Epithelial cell of proximal tubule (primary cell): Measurements from ENCODE around the gene ULBP1. TPM values are rescaled to one million over a fixed set of nuclear protein-coding genes. Genes with fewer than 3 reads are reported as not detected.
"Not testable (repeated sequence)": the region's sequence is repeated elsewhere in the genome, so short reads cannot be mapped to it uniquely, and the experiment has no call there.

Experiments
- DNase-seq: peaks from one replicate; pipeline ENCODE4 v3.0.0-alpha.2; 2011; ENCODE audit warnings: low read depth
- H3K4me3 ChIP-seq: 2 replicates; pipeline ENCODE4 v1.5.1; 2011; ENCODE audit warnings: low read depth, mild to moderate bottlenecking, low read length
- total RNA-seq: library from RNA; depleted of rRNA; stranded (reverse); fragments of >200 nt; gene quantifications from 2 replicates; pipeline ENCODE4 v1.2.3, GENCODE V29; 2015
- TF ChIP-seq, protein P1 (sequence below): conservative IDR thresholded peaks from 2 replicates; pipeline ENCODE4 v1.5.1; 2012; ENCODE audit warnings: low read depth, mild to moderate bottlenecking, low read length

ULBP1 gene
- total RNA-seq, 1 donor from 2014 or later = 0.23 TPM

GRCh38 chr6:149921361-149921760 is 42.4 kb upstream of the ULBP1 start:
- no peak overlapping the region for H3K4me3 ChIP-seq
- no peak for DNase-seq
- TF ChIP-seq, protein P1, sequence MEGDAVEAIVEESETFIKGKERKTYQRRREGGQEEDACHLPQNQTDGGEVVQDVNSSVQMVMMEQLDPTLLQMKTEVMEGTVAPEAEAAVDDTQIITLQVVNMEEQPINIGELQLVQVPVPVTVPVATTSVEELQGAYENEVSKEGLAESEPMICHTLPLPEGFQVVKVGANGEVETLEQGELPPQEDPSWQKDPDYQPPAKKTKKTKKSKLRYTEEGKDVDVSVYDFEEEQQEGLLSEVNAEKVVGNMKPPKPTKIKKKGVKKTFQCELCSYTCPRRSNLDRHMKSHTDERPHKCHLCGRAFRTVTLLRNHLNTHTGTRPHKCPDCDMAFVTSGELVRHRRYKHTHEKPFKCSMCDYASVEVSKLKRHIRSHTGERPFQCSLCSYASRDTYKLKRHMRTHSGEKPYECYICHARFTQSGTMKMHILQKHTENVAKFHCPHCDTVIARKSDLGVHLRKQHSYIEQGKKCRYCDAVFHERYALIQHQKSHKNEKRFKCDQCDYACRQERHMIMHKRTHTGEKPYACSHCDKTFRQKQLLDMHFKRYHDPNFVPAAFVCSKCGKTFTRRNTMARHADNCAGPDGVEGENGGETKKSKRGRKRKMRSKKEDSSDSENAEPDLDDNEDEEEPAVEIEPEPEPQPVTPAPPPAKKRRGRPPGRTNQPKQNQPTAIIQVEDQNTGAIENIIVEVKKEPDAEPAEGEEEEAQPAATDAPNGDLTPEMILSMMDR = no peak

- not testable (repeated sequence) for H3K4me3 ChIP-seq, DNase-seq
Measured at GRCh38 chr6:149922091-149922490, 41.7 kb upstream of the ULBP1 start.

DNA sequence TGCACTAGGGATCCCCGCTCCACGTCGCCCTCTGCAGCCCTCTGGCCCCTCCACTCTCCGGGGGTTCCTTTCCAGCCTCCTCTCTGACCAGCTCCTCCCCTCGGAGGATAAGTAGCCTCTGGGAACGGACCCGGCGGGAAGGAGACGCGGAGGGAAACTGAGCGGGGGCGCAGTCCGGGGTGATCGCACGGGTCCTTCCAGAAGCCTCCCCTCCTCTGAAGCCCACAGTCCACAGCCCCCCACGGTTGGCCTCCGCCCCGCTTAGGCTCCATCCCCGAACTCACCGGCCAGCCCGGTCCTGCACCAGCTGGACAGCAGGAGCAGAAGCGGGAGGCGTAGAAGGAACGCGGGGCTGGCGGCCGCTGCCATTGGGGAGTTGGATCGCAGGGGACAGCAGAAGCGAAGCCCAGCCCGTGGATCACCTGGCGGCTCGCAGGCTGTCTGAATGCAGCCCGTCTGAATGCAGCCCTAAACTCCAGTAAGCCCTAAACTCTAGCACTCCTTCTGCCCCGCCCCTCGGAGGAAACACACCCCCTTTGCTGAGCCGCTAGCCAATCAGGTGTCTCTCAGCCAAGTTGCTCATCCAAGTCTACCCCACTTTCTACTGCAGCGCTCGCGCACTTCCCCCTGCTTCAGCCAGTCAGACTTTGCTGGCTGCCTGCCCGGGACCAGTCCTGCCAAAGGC is 41.0 kb upstream of the ULBP1 start, which contains the start of gene RAET1G:
TSS of gene RAET1G (minus strand) at position 480 of the 685 bp plus-strand sequence. CDS start at position 369, 111 bp downstream.
- H3K4me3 ChIP-seq = peak within 1 kb of the TSS; percentile 64
- DNase-seq = peak; percentile 46
- TF ChIP-seq, protein P1 = no peak

- TF ChIP-seq, protein P1 = no peak
Measured at GRCh38 chr6:149923327-149923986, 40.3 kb upstream of the ULBP1 start.

GRCh38 chr6:149924206-149924932 is 39.4 kb upstream of the ULBP1 start:
- no peak overlapping the region for H3K4me3 ChIP-seq
- TF ChIP-seq, protein P1 = no peak
- DNase-seq = no peak

More at GRCh38 chr6:149923327-149923986, 40.3 kb upstream of the ULBP1 start:
- DNase-seq = no peak
- peak overlapping the region; percentile 64 for H3K4me3 ChIP-seq

- TF ChIP-seq, protein P1 = no peak
Measured at GRCh38 chr6:149924933-149925252, 38.9 kb upstream of the ULBP1 start.

GRCh38 chr6:149925253-149925973 is 38.3 kb upstream of the ULBP1 start:
- TF ChIP-seq, protein P1 = no peak
- H3K4me3 ChIP-seq = peak overlapping the region; percentile 65
- no peak for DNase-seq

More at GRCh38 chr6:149924933-149925252, 38.9 kb upstream of the ULBP1 start:
- DNase-seq = no peak
- H3K4me3 ChIP-seq = no peak overlapping the region
